GM19463 (cell line): ENCODE results near the gene CLCA2.

ENCODE experiments used
- ATAC-seq: cut with Tn5 transposase; IDR thresholded peaks from one replicate; pipeline ENCODE4 v1.9.1; 2021; ENCODE audit warnings: mild to moderate bottlenecking, moderate library complexity; ENCODE audit not compliant: unreplicated experiment

CLCA2 gene

DNA sequence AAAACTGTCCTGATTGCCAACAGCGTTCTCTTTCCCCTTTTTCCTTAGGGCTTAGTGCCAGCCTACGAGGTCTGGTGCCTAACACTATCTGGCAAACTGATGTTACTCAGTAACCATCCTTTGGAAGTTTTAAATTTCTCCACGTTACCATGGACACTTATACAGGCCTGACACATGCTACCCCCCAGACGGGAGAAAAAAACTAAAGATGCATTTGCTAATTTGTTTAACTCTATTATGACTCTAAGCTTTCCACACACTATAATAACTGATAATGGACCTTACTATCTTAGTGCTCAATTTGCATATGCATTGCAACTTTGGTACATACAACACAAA, 81.6 kb downstream of the CLCA2 start:
- no peak for ATAC-seq
